PC-3 (cell line): ENCODE data around the gene FAR2. TPM values are rescaled to one million over a fixed set of nuclear protein-coding genes. Genes with fewer than 3 reads are reported as not detected.
"Not testable (repeated sequence)": the region's sequence is repeated elsewhere in the genome, so short reads cannot be mapped to it uniquely, and the experiment has no call there.

Experiments used
- ATAC-seq: fragments of 200-7000 bp; cut with Tn5 transposase; 2 replicates; pipeline ENCODE4 v1.9.1; 2020; ENCODE audit warnings: mild to moderate bottlenecking, moderate library complexity
- BruUV-seq: library from RNA; stranded (reverse); fragments of 400-500 nt; replicated peaks from 2 replicates; lab custom pipeline; 2021; lab: Mats Ljungman, UMichigan
- CTCF ChIA-PET: fragments of 300-600 bp; sonication (Branson Sonifier 250); formaldehyde crosslinking; loops from one replicate; lab custom pipeline; 2022; ENCODE audit warnings: antibody characterized with exemption; lab: Charles Lee
- POLR2A ChIA-PET: fragments of 300-600 bp; sonication (Branson Sonifier 250); formaldehyde crosslinking; loops from one replicate; lab custom pipeline; 2022; ENCODE audit warnings: antibody characterized with exemption; ENCODE audit not compliant: unreplicated experiment; lab: Charles Lee
- DNase-seq: peaks from one replicate; pipeline ENCODE4 v3.0.0-alpha.2; 2015
- H2AFZ ChIP-seq: fragments of 300-600 bp; sonication (generic); 2 replicates; pipeline ENCODE4 v1.6.0; 2016; ENCODE audit warnings: antibody characterized with exemption, low read length
- H3F3A ChIP-seq: fragments of 300-600 bp; sonication (generic); one replicate; pipeline ENCODE4 v1.6.0; 2017; ENCODE audit warnings: antibody characterized with exemption, low read length, control low read depth, mild to moderate bottlenecking; ENCODE audit not compliant: unreplicated experiment
- H3K27ac ChIP-seq: fragments of 300-600 bp; sonication (generic); 2 replicates; pipeline ENCODE4 v1.5.1; 2016; ENCODE audit warnings: mild to moderate bottlenecking, low read length
- H3K27me3 ChIP-seq: fragments of 300-600 bp; sonication (generic); 2 replicates; pipeline ENCODE4 v1.6.1; 2016; ENCODE audit warnings: low read length, mixed read lengths
- H3K36me3 ChIP-seq: fragments of 300-600 bp; sonication (generic); 2 replicates; pipeline ENCODE4 v1.6.1; 2016; ENCODE audit warnings: low read depth, mixed run types, low read length, mixed read lengths
- H3K4me1 ChIP-seq: fragments of 300-600 bp; sonication (generic); 2 replicates; pipeline ENCODE4 v1.5.1; 2016; ENCODE audit warnings: low read length; ENCODE audit not compliant: insufficient read depth
- H3K4me2 ChIP-seq: fragments of 300-600 bp; sonication (generic); 2 replicates; pipeline ENCODE4 v1.6.0; 2016; ENCODE audit warnings: low read length
- H3K4me3 ChIP-seq: fragments of 300-600 bp; sonication (generic); 2 replicates; pipeline ENCODE4 v1.5.1; 2016; ENCODE audit warnings: mild to moderate bottlenecking, low read length, mixed read lengths
- H3K79me2 ChIP-seq: fragments of 300-600 bp; sonication (generic); 2 replicates; pipeline ENCODE4 v1.6.1; 2017; ENCODE audit warnings: low read length, mixed read lengths
- H3K9ac ChIP-seq: fragments of 300-600 bp; sonication (generic); 2 replicates; pipeline ENCODE4 v1.6.0; 2016; ENCODE audit warnings: mild to moderate bottlenecking, low read length
- H3K9me2 ChIP-seq: fragments of 300-600 bp; sonication (generic); replicated peaks from 2 replicates; pipeline ENCODE4 v1.6.1; 2016; ENCODE audit warnings: mixed run types, low read length, mixed read lengths
- H3K9me3 ChIP-seq: fragments of 300-600 bp; sonication (generic); 2 replicates; pipeline ENCODE4 v1.6.1; 2016; ENCODE audit warnings: low read length, mixed read lengths
- H4K20me1 ChIP-seq: fragments of 300-600 bp; sonication (generic); 2 replicates; pipeline ENCODE4 v1.6.1; 2016; ENCODE audit warnings: low read length, mixed read lengths
- CTCF ChIP-seq: fragments of 300-600 bp; sonication (generic); conservative IDR thresholded peaks from 2 replicates; pipeline ENCODE4 v1.5.1; 2017; ENCODE audit warnings: antibody characterized with exemption, low read depth, mild to moderate bottlenecking, low read length
- EZH2 ChIP-seq: fragments of 300-600 bp; sonication (generic); IDR thresholded peaks from one replicate; pipeline ENCODE4 v1.6.1; 2017; ENCODE audit warnings: antibody characterized with exemption, mild to moderate bottlenecking, low read length; ENCODE audit not compliant: unreplicated experiment
- EZH2phosphoT487 ChIP-seq: fragments of 300-600 bp; sonication (generic); IDR thresholded peaks from 2 replicates; pipeline ENCODE4 v1.6.1; 2018; ENCODE audit warnings: mild to moderate bottlenecking, antibody characterized with exemption, low read length, borderline replicate concordance
- intact Hi-C: fragments of 100-400 bp; cut with micrococcal nuclease; formaldehyde crosslinking; loops from 2 replicates; pipeline ENCODE4 v1.9.0; 2023
- total RNA-seq: library from RNA; depleted of rRNA; stranded (reverse); fragments of >200 nt; gene quantifications from 2 replicates; pipeline ENCODE4 v1.2.3, GENCODE V29; 2014

Gene FAR2
- total RNA-seq, 1 experiment from 2014 or later = 10.2 TPM

- Histone ChIP-seq H3K4me2 (no peak overlapping the region), H3K4me1 (no peaks in the 10 kb centered on the region), H3K36me3 (no peaks in the 10 kb centered on the region), H3K27me3 (no peaks in the 10 kb centered on the region), H3K27ac (no peak overlapping the region), H3K79me2 (no peaks in the 10 kb centered on the region), H4K20me1 (no peaks in the 10 kb centered on the region), H3K9ac (no peak overlapping the region), H3K4me3 (no peak overlapping the region), H3K9me2 (0 out of 2 replicates have a peak, but pooled peaks cover 5% of the 10 kb centered on the region), H3K9me3 (0 out of 2 replicates have a peak, but pooled peaks cover 5% of the 10 kb centered on the region), H2AFZ (no peak overlapping the region), H3F3A (no peaks in the 10 kb centered on the region)
- BruUV-seq = no TSS peak
- DNase-seq (no peak), ATAC-seq (no peak)
- intact Hi-C loops = no loop called here
- ChIA-PET POLR2A (no interaction called here), CTCF (no interaction called here)
- TF ChIP-seq EZH2phosphoT487 = no peak
Measured at GRCh38 chr12:29286081-29286790, 137.2 kb downstream of the FAR2 start.

DNA sequence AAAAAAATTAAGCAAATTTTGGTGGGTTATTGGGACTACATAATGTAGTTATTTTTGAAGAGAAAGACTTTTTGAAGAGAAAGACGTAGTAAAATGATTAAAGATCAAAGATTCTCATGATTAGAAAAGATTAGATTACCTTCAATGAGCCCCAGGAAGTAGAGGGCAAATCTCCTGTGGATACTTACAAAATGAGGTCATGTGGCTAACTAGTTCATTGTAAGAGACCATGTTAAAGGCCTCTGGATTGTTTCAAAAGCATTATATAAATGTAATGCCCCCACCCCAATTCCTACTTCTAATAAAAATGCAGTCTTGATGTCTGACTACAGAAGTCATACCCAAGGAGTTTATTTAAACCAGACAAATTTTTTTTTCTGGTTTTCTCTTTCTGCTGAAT lies 138.5 kb downstream of the FAR2 start:
- no peak overlapping the region for H3K27ac ChIP-seq
- TF ChIP-seq EZH2phosphoT487 (no peak), EZH2 (no peak), CTCF (no peak)
- BruUV-seq = no TSS peak
- no peak overlapping the region for H2AFZ ChIP-seq
- no peak overlapping the region for H3K9ac ChIP-seq
- 0 out of 2 replicates have a peak, but pooled peaks cover 5% of the 10 kb centered on the region for H3K9me2 ChIP-seq
- no peaks in the 10 kb centered on the region for H3K36me3 ChIP-seq
- intact Hi-C loops = no loop called here
- CTCF ChIA-PET = no interaction called here
- no peaks in the 10 kb centered on the region for H3F3A ChIP-seq
- no peaks in the 10 kb centered on the region for H4K20me1 ChIP-seq
- POLR2A ChIA-PET = no interaction called here
- 0 out of 2 replicates have a peak, but pooled peaks cover 5% of the 10 kb centered on the region for H3K9me3 ChIP-seq
- H3K4me1 ChIP-seq = no peaks in the 10 kb centered on the region
- H3K27me3 ChIP-seq = no peaks in the 10 kb centered on the region
- H3K4me3 ChIP-seq = no peak overlapping the region
- H3K4me2 ChIP-seq = no peak overlapping the region
- no peaks in the 10 kb centered on the region for H3K79me2 ChIP-seq
- DNase-seq (no peak), ATAC-seq (no peak)

GRCh38 chr12:29288031-29288430 lies 139.0 kb downstream of the FAR2 start:
- Histone ChIP-seq H4K20me1 (no peaks in the 10 kb centered on the region), H3K4me2 (no peak overlapping the region), H3K4me3 (no peak overlapping the region), H3F3A (no peaks in the 10 kb centered on the region), H3K27ac (no peak overlapping the region), H3K9me3 (0 out of 2 replicates have a peak, but pooled peaks cover 5% of the 10 kb centered on the region), H3K9me2 (0 out of 2 replicates have a peak, but pooled peaks cover 5% of the 10 kb centered on the region), H2AFZ (no peak overlapping the region), H3K36me3 (no peaks in the 10 kb centered on the region), H3K27me3 (no peaks in the 10 kb centered on the region), H3K79me2 (no peaks in the 10 kb centered on the region), H3K4me1 (no peaks in the 10 kb centered on the region), H3K9ac (no peak overlapping the region)
- DNase-seq = no peak
- ATAC-seq = no peak
- BruUV-seq = no TSS peak
- ChIA-PET POLR2A (no interaction called here), CTCF (no interaction called here)
- TF ChIP-seq EZH2phosphoT487 (no peak), CTCF (no peak), EZH2 (no peak)
- intact Hi-C loops = no loop called here

DNA sequence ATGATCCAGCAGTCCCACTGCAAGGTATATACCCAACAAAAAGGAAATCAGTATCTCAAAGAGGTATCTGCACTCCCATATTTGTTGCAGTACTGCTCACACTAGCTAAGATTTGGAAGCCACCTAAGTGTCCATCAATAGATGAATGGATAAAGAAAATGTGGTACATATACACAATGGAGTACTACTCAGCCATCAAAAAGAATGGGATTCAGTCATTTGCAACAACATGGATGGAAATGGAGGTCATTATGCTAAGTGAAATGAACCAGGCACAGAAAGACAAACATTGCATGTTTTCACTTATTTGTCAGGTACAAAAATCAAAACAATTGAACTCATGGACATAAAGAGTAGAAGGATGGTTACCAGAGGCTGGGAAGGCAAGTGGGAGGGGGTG lies 141.4 kb downstream of the FAR2 start:
- H3K4me1 ChIP-seq, BruUV-seq, H3K79me2 ChIP-seq, H3F3A ChIP-seq, H4K20me1 ChIP-seq, H3K9me2 ChIP-seq, H3K36me3 ChIP-seq, ATAC-seq, H3K9me3 ChIP-seq, POLR2A ChIA-PET, H2AFZ ChIP-seq, DNase-seq, H3K4me2 ChIP-seq, H3K27ac ChIP-seq, CTCF ChIA-PET, H3K27me3 ChIP-seq, H3K4me3 ChIP-seq, H3K9ac ChIP-seq, intact Hi-C loops: not testable (repeated sequence)
